OCI-LY1 (cell line): ENCODE measurements around the gene MTSS2.

ENCODE experiments used
- CTCF ChIP-seq: fragments of 200-600 bp; sonication (generic), shearing (Covaris generic); IDR thresholded peaks from 2 replicates; pipeline ENCODE4 v1.5.1; 2017; ENCODE audit warnings: mild to moderate bottlenecking, antibody characterized with exemption, low read length, moderate library complexity, mixed read lengths
- EZH2 ChIP-seq: fragments of 200-600 bp; sonication (generic), shearing (Covaris generic); IDR thresholded peaks from 2 replicates; pipeline ENCODE4 v1.8.0; 2017; ENCODE audit warnings: borderline replicate concordance, mixed run types, mild to moderate bottlenecking, antibody characterized with exemption, low read length, moderate library complexity, mixed read lengths

- TF ChIP-seq CTCF (no peak), EZH2 (no peak)
Measured at GRCh38 chr16:70688246-70688742, 2.4 kb upstream of the MTSS2 start.
